ENCODE measurements around the gene CTXN1.

DNA sequence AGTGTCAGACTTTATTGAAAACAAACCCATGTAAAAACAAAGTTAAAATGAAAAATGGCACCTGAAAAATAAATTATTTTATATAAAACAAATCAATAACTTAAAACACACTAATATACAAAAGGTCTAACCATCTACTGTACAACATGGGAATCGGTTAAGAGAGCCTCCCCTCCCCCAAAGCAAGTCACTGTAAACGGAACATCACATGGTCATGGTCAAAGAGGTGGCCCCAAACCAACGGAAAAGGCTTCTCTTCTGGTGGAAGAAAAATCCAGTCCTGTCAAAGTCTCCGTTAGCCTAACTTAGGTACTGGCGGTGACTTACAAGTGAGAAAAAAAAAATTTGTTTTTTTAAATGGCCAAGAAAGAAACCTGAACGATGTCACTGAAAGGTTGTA is 33.3 kb upstream of the CTXN1 start:
- no peak for TF ChIP-seq CTCF (IDR thresholded peaks at IDR 0.05)
- no peak for TF ChIP-seq POLR2A (IDR thresholded peaks at IDR 0.05)

Data from vagina (tissue), 2 donors.